Eye (tissue), 1 donor: ENCODE measurements around the gene ADGRV1.
A peak's percentile ranks its signal among the peaks of the same experiment; 100 is the strongest.
"Not testable (repeated sequence)": the region's sequence is repeated elsewhere in the genome, so short reads cannot be mapped to it uniquely, and the experiment has no call there.

Source experiments
- DNase-seq: peaks from one replicate; pipeline ENCODE4 v3.0.0-alpha.2; 2015

ADGRV1 gene

DNA sequence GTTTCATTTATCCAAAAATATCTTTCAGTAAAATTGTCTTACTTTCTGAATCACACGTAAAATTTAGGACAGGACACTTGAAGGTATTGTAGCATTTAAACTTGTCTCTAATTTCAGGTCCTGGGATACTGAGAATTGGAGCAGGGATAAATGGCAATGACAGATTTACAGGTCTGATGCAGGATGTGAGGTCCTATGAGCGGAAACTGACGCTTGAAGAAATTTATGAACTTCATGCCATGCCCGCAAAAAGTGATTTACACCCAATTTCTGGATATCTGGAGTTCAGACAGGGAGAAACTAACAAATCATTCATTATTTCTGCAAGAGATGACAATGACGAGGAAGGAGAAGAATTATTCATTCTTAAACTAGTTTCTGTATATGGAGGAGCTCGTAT is 99.2 kb downstream of the ADGRV1 start:
- no peak for DNase-seq

DNA sequence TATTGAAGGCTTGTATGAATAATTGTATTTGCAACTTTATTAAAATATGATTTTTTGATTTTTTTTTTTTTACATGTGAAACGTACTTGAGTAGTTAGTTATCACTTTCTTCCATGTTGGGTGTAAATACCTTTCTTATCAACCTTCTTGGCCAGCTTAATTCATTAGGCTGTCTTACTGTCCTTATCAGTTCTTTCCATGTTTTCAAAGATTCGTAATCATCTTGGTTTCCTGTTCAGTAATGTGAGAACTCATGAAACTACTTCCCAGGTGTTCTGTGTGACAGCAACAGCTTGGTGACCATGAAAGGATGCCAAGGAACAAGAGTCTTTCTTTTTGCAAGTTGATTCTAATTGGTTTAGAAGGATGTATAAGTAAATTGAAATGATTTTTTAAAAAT is 100.0 kb downstream of the ADGRV1 start:
- no peak for DNase-seq

DNA sequence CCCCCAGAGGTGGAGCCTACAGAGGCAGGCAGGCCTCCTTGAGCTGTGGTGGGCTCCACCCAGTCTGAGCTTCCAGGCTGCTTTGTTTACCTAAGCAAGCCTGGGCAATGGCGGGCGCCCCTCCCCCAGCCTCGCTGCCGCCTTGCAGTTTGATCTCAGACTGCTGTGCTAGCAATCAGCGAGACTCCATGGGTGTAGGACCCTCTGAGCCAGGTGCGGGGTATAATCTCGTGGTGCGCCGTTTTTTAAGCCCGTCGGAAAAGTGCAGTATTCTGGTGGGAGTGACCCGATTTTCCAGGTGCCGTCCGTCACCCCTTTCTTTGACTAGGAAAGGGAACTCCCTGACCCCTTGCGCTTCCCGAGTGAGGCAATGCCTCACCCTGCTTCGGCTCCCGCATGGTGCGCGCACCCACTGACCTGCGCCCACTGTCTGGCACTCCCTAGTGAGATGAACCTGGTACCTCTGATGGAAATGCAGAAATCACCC is 109.5 kb downstream of the ADGRV1 start:
- not testable (repeated sequence) for DNase-seq

DNA sequence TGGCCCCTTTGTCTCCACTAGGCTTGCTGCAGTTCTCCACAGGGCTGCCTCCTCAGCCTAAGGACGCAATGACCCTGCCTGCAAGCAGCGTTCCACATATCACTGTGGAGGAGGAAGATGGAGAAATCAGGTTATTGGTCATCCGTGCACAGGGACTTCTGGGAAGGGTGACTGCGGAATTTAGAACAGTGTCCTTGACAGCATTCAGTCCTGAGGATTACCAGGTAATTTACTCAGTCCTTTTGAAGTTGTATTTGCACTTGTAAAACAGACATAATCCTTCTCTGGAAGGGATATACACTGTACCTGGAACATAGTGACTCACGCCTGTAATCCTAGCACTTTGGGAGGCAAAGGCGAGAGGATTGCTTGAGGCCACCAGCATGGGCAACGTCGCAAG is 116.6 kb downstream of the ADGRV1 start:
- DNase-seq: no peak

DNA sequence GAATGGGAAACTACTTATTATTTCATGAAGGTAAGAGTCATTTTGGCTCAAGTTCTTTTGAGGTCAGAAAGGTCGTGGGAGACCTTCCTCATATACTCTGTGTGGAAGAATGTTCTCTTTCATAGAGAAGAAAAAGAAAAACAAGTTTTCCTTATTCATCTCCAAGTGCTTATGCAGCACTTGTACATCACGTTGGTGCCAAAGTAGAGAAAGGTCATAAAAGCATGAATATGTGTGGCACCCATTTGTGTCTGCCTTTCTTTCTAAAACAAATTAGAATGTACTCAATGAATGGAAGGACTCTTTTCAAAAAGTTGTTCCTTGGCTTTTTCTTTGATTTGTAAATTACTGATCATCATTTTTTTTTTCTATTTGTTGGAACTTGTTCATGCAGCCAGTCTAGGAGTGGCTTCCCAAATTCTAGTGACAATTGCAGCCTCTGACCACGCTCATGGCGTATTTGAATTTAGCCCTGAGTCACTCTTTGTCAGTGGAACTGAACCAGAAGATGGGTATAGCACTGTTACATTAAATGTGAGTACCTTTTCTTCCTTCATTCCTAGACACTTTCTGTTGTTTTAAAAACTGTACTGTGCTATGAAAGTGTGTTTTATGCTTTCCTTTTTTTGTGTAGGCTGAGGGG is 122.4 kb downstream of the ADGRV1 start:
- DNase-seq: no peak

DNA sequence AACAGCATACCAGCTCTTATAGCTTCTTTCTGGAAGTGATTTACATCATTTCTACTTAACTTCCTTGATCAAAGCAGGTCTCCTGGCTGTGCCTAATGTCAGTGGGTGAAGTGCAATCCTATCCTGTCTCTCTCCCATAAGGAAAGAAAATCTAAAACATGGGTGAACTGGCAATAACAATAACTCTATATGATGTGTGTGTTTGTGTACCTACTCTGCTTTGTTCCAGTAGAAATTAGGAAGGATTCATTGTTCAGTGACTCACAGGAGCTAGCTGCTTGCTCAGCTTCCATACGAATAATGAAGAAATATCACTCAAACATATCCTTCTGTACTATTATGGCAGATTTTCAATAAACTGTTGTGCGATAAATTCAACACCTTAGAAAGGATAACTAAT is 123.7 kb downstream of the ADGRV1 start:
- DNase-seq: no peak

DNA sequence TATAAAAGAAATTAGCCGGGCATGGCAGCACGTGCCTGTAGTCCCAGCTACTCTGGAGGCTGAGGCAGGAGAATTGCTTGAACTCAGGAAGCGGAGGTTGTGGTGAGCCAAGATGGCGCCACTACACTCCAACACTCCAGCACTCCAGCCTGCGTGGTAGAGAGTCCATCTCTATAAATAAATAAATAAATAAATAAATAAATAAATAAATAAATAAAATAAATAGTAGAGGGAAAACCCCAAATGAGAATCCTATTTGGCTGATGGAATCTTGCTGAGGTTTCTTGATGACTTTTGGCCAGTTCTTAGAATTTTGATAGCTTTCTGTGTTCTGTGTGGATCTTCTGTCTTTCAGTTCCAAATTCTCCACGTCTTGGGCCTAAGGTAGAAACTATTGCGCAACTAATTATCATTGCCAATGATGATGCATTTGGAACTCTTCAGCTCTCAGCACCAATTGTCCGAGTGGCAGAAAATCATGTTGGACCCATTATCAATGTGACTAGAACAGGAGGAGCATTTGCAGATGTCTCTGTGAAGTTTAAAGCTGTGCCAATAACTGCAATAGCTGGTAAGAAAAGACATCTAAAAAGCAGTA is 126.9 kb downstream of the ADGRV1 start:
- no peak for DNase-seq

DNA sequence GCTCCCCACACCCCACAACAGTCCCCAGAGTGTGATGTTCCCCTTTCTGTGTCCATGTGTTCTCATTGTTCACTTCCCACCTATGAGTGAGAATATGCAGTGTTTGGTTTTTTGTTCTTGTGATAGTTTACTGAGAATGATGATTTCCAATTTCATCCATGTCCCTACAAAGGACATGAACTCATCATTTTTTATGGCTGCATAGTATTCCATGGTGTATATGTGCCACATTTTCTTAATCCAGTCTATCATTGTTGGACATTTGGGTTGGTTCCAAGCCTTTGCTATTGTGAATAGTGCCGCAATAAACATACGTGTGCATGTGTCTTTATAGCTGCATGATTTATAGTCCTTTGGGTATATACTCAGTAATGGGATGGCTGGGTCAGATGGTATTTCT is 127.8 kb downstream of the ADGRV1 start:
- DNase-seq: not testable (repeated sequence)

DNA sequence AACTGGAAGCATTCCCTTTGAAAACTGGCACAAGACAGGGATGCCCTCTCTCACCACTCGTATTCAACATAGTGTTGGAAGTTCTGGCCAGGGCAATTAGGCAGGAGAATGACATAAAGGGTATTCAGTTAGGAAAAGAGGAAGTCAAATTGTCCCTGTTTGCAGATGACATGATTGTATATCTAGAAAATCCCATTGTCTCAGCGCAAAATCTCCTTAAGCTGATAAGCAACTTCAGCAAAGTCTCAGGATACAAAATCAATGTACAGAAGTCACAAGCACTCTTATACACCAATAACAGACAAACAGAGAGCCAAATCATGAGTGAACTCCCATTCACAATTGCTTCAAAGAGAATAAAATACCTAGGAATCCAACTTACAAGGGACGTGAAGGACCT is 128.9 kb downstream of the ADGRV1 start:
- not testable (repeated sequence) for DNase-seq

DNA sequence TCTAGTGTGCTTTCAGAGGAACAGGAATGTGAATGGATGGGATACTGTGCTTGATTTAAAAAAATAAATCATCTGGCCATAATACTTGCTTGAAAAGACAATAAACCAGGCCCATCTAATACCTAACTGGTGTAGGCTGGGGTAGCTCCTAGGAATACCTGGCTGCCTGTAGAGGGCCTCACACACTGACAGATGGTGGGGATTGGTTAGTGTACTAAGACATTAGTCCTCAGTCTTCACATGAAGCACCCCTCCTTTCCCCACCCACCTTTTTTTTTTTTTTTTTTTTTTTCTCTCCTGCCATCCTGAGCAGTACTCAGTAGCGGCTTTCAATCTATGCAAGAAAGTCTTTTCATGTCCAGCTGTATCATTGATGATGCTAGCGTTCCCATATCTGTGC is 130.5 kb downstream of the ADGRV1 start:
- no peak for DNase-seq

DNA sequence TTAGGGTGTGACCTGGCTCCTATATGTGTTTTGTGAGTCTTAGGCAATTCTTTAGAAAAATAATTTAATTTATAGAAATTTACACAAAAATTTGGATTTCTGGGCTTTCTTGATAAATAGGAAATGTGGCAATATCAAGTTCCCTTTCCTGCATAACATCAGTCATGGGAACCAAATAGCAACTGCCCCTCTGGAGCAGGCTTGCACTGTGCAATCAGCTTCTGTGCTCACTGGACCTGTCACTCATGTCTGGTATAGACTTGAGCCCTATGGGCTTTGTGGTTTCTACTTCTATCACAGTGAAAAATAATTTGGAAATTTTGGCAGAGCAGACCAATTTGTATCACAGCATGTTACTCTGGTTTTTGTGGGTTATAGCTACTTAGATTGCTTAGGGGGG is 131.7 kb downstream of the ADGRV1 start:
- no peak for DNase-seq

DNA sequence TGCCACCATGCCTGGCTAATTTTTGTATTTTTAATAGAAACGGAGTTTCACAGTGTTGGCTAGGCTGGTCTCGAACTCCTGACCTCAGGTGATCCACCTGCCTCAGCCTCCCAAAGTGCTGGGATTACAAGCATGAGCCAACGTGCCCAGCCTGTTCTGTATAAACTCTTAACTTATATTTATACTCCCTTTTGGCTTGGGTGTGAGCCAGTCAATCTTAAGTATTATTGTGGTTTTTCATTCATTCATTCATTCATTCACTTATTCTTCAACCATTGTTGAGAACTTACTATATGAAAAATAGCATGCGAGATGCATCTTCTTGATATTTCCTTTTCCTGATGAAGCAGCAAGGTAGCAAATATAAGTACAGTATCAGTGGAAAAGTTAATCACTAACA is 132.9 kb downstream of the ADGRV1 start:
- no peak for DNase-seq

DNA sequence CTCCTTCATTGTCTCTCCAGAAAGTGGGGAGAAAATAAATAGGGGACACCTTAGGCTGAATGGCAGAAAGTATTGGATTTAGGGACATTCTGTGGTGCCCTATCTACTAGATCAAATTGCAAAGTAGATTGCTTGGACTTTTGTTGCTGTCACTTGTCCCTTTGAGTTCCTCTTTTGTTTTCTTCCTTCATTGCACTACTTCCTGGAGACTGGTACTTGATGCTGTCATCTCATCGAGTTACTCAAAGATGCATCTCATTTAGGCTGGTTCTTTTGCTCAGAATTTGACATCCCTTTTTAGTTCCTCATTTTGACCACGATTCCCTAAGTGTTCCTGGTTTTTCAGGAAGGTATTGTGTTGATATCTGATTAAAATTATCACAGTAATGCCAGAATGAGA is 137.6 kb downstream of the ADGRV1 start:
- no peak for DNase-seq

DNA sequence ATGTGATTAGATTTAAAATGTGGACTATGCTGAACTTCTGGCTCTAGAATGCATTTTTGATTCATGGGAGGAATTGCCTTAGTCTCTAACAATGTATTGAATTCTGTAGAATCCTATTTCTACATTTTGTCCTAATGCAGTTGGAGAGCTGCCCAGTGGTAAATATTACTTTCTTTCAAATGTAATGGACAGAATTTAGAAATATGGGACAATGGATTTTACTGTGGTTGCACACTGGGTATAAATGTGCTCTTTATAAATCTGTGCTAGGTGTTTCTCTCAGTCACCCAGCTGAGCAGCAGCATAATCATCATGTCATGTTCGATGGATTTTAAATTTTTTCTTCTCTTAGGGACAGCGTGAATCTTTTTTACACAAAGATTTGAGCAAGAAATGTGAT is 141.7 kb downstream of the ADGRV1 start:
- no peak for DNase-seq

DNA sequence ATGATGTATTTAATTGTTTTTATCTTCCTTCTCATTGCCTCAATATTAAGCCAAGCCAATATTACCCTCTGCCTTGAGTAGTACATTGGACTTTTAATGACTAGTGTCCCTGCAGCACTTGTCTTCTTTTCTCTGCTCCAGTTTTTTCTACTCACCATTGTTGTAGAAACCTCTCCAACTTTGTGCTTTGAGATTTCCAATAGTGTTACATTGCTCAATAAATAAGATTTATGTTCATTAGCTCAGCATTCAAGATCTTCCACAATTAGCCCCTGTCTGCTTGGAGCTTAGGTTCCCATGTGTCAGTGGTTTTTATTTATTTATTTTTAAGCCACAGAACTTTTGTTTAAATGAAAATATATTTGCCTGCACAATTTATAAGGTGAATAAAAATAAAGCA is 145.3 kb downstream of the ADGRV1 start:
- DNase-seq: no peak

DNA sequence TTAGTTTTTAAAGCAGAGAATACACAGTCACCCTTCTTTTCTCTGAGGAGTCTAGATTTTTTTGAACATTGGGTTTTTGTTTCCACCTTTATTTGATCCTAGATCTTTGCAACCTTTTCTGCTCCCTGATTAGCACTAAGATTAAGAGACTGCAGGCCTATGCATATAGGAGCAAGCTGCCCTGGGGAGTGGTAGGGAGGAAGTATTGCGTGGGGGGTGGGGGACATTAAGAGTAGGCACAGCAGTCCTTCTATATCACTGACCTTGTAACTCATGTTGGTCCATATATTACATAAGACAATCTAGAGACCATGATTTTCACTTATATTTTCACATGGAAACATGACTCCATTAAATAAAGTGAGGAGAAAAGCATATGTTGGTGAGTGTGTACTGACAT is 149.1 kb downstream of the ADGRV1 start:
- no peak for DNase-seq

DNA sequence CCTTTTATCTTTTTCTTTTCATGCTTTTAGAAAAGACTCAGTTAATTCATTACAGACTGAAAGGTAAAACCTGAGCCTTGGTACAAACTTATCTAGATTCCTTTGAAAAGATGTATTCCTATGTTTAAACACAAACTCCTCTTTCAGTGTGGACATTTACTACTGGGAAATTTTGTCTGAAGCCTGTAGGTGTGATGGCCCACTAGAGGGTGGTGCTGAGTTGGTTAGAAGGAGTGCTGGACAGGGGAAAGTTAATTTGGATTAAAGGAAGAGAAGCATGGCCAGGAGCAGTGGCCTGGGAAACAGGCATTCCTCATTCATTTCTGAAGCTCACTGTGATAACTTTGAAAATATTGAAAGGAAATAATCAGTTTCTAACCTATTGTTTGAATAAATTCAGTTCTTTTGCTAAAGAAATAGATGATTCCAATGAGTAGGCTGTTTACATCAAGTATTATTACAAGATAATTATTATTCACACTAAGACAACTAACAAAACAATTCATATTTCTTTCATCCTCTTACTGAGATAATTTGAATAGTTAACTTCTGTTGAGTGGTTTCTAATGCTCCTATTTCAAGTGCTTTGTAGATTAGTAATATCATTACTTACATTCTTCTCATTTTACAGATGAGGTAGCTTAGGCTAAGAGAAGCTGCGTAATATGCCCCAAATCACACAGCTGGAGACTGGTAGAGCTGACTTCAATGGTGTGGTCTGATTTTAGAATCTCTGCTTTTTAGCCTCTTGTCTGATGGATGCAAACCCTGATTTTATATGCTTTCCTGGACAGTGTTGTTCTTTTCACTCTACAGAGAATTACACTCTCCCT is 150.9 kb downstream of the ADGRV1 start:
- DNase-seq: peak; percentile 58

DNA sequence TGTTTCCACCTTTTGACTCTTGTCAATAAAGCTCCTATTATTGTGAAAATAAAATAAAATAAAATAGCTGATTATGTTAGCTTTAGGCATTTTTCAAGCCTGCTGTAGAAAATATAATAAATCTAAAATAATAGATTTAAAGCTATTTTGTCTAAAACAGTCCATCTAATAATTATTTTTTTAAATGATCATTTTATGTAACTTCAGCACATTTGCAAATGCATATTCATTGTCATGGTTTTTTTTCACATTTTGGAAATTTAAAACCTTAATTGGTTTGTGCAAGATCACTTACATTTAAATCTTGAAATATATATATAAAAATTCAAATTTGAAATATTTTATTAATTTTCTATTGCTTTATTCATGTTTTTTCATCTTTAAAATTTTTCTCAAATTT is 159.8 kb downstream of the ADGRV1 start:
- DNase-seq: no peak

DNA sequence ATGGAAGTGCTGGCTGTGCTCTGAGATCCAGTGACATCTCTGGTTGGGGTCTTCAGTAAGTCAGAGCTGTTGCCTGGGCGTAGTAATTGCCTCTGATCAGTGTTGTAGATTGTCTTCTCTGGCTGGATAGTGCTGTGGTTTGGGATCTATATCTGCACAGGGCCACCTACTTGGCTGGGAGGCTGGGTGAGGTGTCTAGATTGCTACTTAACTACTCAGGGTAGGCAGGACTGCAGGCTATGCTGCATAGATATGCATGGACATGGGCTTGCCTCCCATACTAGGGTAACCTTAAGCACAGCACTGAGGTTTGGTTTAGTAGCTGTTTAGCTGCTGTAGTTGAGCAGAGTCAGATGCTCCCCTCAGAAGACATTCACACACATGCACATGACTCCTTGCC is 181.0 kb downstream of the ADGRV1 start:
- no peak for DNase-seq

DNA sequence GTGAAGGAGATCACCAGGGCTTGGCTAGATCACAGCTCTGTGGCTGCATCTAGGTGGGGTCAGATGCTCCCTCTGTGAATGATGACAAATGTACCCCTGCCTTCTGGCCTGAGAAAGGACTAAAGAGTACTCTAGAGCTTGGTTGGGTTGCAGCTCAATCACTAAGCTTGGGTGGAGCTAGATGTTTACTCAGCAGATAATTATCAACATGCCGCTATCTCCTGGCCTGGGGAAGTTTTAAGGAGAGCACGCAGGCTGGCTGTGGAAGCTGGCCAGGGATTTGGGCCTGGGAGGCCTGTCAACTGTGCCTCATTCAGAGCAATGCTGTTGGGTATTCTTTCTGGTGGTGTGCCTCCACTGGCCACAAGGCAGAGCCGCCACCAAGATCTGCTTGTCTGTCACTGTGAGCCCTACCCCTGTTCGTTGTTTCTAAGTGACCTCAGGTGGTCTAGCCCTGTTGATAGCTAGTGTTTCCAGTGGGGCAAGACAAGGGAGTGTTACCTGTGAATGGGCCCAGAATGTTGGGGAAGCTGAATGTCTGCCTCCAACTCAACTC is 181.7 kb downstream of the ADGRV1 start:
- DNase-seq: no peak

DNA sequence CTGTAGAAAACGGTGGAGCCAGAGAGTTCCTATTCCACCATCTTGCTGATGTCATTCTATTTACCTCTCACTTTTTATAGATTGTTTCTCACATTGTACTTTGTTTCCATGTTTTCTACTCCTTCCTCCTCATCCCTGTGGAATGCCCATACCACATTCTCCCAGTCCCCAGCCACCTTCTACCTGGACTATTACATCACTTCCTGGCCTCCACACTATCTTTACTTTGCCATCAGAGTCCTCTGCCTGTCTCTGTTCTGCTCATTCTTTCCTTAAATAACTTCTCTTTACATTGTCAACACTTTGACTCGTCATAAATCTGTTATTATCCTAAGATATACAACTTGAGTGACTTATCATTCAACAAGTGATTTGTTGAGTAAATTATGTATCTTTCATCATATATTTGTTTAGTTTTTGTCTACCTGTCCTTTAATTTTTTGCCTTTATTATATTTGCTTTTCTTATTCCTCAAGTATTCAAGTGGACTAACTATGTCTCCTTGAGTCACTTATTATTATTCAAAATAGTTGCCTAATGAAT is 182.5 kb downstream of the ADGRV1 start:
- DNase-seq: no peak

DNA sequence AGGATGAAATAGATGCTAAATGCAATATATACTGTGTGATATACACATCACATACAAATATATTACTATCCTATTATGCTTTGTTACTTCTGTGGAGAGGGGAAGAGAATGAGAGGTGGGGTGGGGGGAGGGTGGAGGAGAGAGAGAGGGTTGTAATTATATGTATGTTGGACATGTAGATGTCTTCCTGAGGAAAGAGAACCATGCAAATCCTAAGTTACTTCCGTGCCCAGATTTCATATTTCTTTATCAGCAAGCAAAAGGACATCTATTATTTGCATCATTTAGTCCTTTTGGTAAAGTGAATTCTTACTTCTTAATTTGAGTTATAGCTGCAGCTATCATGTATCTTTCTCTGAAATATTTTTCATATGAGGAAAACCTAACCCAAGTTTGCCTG is 187.5 kb downstream of the ADGRV1 start:
- DNase-seq: no peak

DNA sequence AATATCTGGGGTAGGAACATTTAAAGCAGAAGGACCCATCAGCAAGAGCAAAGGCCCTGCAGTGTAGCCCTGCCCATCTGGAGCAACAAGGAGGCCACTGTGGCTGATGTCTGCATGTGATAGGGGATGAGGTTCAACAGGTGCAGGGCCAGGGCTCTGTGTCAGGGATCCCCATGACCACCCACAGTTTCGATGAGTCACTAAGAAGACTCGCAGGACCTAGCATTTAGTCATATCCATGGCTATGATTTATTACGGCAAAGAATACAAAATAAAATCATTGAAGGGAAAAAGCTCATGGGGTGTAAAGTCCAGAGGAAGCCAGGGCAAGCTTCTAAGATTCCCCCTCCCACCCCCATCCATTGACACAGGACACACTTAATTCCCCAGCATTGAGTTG is 188.6 kb downstream of the ADGRV1 start:
- no peak for DNase-seq

DNA sequence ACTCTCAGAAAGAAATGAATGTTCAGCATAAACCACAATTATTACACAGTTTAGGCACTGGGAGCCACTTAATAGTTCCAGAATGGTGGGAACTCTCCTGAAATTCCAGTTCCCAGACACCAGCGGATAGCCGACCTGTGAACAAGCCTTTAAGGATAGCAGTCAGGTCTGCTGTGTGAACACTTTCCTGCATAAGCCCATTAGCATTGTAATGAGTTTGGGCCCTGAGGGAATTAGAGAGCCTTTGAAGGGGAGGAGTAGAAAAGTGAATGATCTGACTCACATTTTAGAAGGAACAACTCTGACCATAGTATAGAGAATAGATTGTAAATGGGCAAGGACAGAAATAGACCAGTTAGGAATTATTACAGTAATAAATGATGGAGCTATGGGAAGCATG is 189.1 kb downstream of the ADGRV1 start:
- DNase-seq: no peak
